H9 (cell line): ENCODE results near the gene NT5C2. TPM values are rescaled to one million over a fixed set of nuclear protein-coding genes. Genes with fewer than 3 reads are reported as not detected.

Source experiments
- DNase-seq: peaks from one replicate; pipeline ENCODE4 v3.0.0-alpha.2; 2017
- H2AFZ ChIP-seq: one replicate; pipeline ENCODE4 v1.6.1; 2013; ENCODE audit warnings: mild to moderate bottlenecking, low read length, control low read depth, moderate library complexity
- H2AK5ac ChIP-seq: 2 replicates; pipeline ENCODE4 v1.6.1; 2013; ENCODE audit warnings: low read length, control low read depth, mixed read lengths; ENCODE audit not compliant: insufficient read length
- H2BK120ac ChIP-seq: one replicate; pipeline ENCODE4 v1.6.1; 2013; ENCODE audit warnings: low read depth, mild to moderate bottlenecking, low read length, control low read depth, inconsistent platforms; ENCODE audit not compliant: poor library complexity, severe bottlenecking
- H2BK12ac ChIP-seq: 2 replicates; pipeline ENCODE4 v1.6.1; 2013; ENCODE audit warnings: low read length, control low read depth, mixed read lengths, low read depth; ENCODE audit not compliant: insufficient read length
- H2BK15ac ChIP-seq: 2 replicates; pipeline ENCODE4 v1.6.1; 2013; ENCODE audit warnings: low read depth, low read length, control low read depth
- H2BK20ac ChIP-seq: one replicate; pipeline ENCODE4 v1.6.1; 2013; ENCODE audit warnings: low read depth, mild to moderate bottlenecking, low read length, control low read depth, inconsistent platforms; ENCODE audit not compliant: poor library complexity, severe bottlenecking
- H2BK5ac ChIP-seq: 2 replicates; pipeline ENCODE4 v1.6.1; 2013; ENCODE audit warnings: low read length, control low read depth, mixed read lengths; ENCODE audit not compliant: insufficient read length
- H3K14ac ChIP-seq: 2 replicates; pipeline ENCODE4 v1.6.1; 2013; ENCODE audit warnings: low read length, control low read depth; ENCODE audit not compliant: insufficient read depth
- H3K18ac ChIP-seq: 2 replicates; pipeline ENCODE4 v1.6.1; 2013; ENCODE audit warnings: low read depth, mild to moderate bottlenecking, mixed read lengths, low read length, control low read depth; ENCODE audit not compliant: insufficient read length
- H3K23ac ChIP-seq: 2 replicates; pipeline ENCODE4 v1.6.1; 2013; ENCODE audit warnings: low read length, control low read depth, mixed read lengths, low read depth; ENCODE audit not compliant: insufficient read length
- H3K23me2 ChIP-seq: 2 replicates; pipeline ENCODE4 v1.6.1; 2013; ENCODE audit warnings: low read depth, mild to moderate bottlenecking, mixed read lengths, low read length, control low read depth; ENCODE audit not compliant: insufficient read length, poor library complexity, severe bottlenecking
- H3K27ac ChIP-seq: 2 replicates; pipeline ENCODE4 v1.5.1; 2013; ENCODE audit warnings: low read length, control low read depth, mixed read lengths, low read depth; ENCODE audit not compliant: insufficient read length
- H3K27me3 ChIP-seq: 2 replicates; pipeline ENCODE4 v1.6.1; 2013; ENCODE audit warnings: low read length, control low read depth, inconsistent platforms; ENCODE audit not compliant: insufficient read depth
- H3K4ac ChIP-seq: 2 replicates; pipeline ENCODE4 v1.6.1; 2013; ENCODE audit warnings: low read depth, mild to moderate bottlenecking, control low read depth, inconsistent platforms, low read length, moderate library complexity
- H3K4me1 ChIP-seq: 2 replicates; pipeline ENCODE4 v1.6.1; 2013; ENCODE audit warnings: low read length, control low read depth, inconsistent platforms; ENCODE audit not compliant: insufficient read depth
- H3K4me2 ChIP-seq: 2 replicates; pipeline ENCODE4 v1.6.1; 2013; ENCODE audit warnings: low read length, control low read depth, mixed read lengths; ENCODE audit not compliant: insufficient read length, insufficient read depth
- H3K56ac ChIP-seq: 2 replicates; pipeline ENCODE4 v1.6.1; 2013; ENCODE audit warnings: low read depth, mild to moderate bottlenecking, mixed read lengths, low read length, control low read depth; ENCODE audit not compliant: insufficient read length
- H3K79me1 ChIP-seq: 2 replicates; pipeline ENCODE4 v1.6.1; 2013; ENCODE audit warnings: low read depth, mild to moderate bottlenecking, moderate library complexity, low read length, control low read depth, inconsistent platforms; ENCODE audit not compliant: insufficient read depth, poor library complexity, severe bottlenecking
- H3K79me2 ChIP-seq: 2 replicates; pipeline ENCODE4 v1.6.1; 2013; ENCODE audit warnings: low read length, control low read depth, inconsistent platforms; ENCODE audit not compliant: insufficient read depth
- H3K9ac ChIP-seq: 2 replicates; pipeline ENCODE4 v1.6.1; 2013; ENCODE audit warnings: low read length, control low read depth, mixed read lengths; ENCODE audit not compliant: insufficient read length; ENCODE audit errors: extremely low read depth
- H3K9me3 ChIP-seq: one replicate; pipeline ENCODE4 v1.6.1; 2013; ENCODE audit warnings: low read depth, low read length, inconsistent platforms; ENCODE audit not compliant: control insufficient read depth
- H3T11ph ChIP-seq: one replicate; pipeline ENCODE4 v1.6.1; 2013; ENCODE audit warnings: mild to moderate bottlenecking, low read length, control low read depth, inconsistent platforms
- H4K20me1 ChIP-seq: one replicate; pipeline ENCODE4 v1.6.1; 2013; ENCODE audit not compliant: control insufficient read depth, insufficient read length, insufficient read depth
- H4K5ac ChIP-seq: 2 replicates; pipeline ENCODE4 v1.6.1; 2013; ENCODE audit warnings: low read depth, mild to moderate bottlenecking, mixed read lengths, low read length, control low read depth; ENCODE audit not compliant: insufficient read length
- H4K8ac ChIP-seq: replicated peaks from 2 replicates; pipeline ENCODE4 v1.6.1; 2013; ENCODE audit warnings: low read length, control low read depth, mixed read lengths, low read depth; ENCODE audit not compliant: insufficient read length
- H4K91ac ChIP-seq: 2 replicates; pipeline ENCODE4 v1.6.1; 2013; ENCODE audit warnings: low read depth, mild to moderate bottlenecking, moderate library complexity, mixed read lengths, low read length, control low read depth; ENCODE audit not compliant: insufficient read length
- H3K27ac Mint-ChIP-seq, 3 experiments: 2 replicates in 2 of 3; 3 replicates in 1 of 3; pipeline ENCODE4 v1.8.0; 2020 to 2021; ENCODE audit warnings: mixed read lengths in 3 of 3, mild to moderate bottlenecking in 1 of 3, moderate library complexity in 1 of 3
- H3K27me3 Mint-ChIP-seq: 2 replicates; pipeline ENCODE4 v1.8.0; 2021; ENCODE audit warnings: low read depth, mild to moderate bottlenecking, moderate library complexity, mixed read lengths
- H3K36me3 Mint-ChIP-seq, 3 experiments: 2 replicates in 2 of 3; 3 replicates in 1 of 3; pipeline ENCODE4 v1.8.0; 2020 to 2021; ENCODE audit warnings: low read depth in 3 of 3, mixed read lengths in 3 of 3; ENCODE audit not compliant: insufficient read depth in 1 of 3
- H3K4me1 Mint-ChIP-seq, 2 experiments: 2 replicates each; pipeline ENCODE4 v1.8.0; 2020; ENCODE audit warnings: mixed read lengths in 2 of 2
- H3K4me3 Mint-ChIP-seq, 2 experiments: 2 replicates in 1 of 2; 3 replicates in 1 of 2; pipeline ENCODE4 v1.8.0; 2020 to 2021; ENCODE audit warnings: mild to moderate bottlenecking in 2 of 2, mixed read lengths in 2 of 2, moderate library complexity in 1 of 2
- H3K9me3 Mint-ChIP-seq, 2 experiments: 2 replicates in 1 of 2; 3 replicates in 1 of 2; pipeline ENCODE4 v1.8.0; 2020; ENCODE audit warnings: mild to moderate bottlenecking in 2 of 2, mixed read lengths in 2 of 2, moderate library complexity in 1 of 2
- CTCF ChIP-seq: fragments of 200-600 bp; sonication (generic); conservative IDR thresholded peaks from 3 replicates; pipeline ENCODE4 v1.8.0; 2021; ENCODE audit warnings: antibody characterized with exemption, mild to moderate bottlenecking
- WGBS: extraction: QIAGEN DNeasy Blood & Tissue Kit; methylation state at CpG from one replicate; pipeline ENCODE4 v1.1.7; 2013; ENCODE audit warnings: missing lambda C conversion rate, low lambda C conversion rate, mixed read lengths; ENCODE audit not compliant: insufficient read length; ENCODE audit errors: extremely low coverage; 5-methylcytosine and 5-hydroxymethylcytosine counted together
- total RNA-seq: library from RNA; stranded (reverse); gene quantifications from 2 replicates; pipeline ENCODE4 v1.2.1, GENCODE V29; 2021

NT5C2 gene
- total RNA-seq, 1 experiment from 2014 or later: 69.6 TPM

- peaks cover 6% of the 10 kb centered on the region; the same call in 1 of the 2 replicates for H3K4me1 ChIP-seq
Measured at GRCh38 chr10:103197903-103198302, 4.8 kb upstream of the NT5C2 start.

More at GRCh38 chr10:103197903-103198302, 4.8 kb upstream of the NT5C2 start:
- DNase-seq: no peak
- no peak overlapping the region for H3K56ac ChIP-seq
- H2AK5ac ChIP-seq: no peak overlapping the region
- no peak overlapping the region for H2BK20ac ChIP-seq
- no peak overlapping the region for H2BK120ac ChIP-seq
- H2BK5ac ChIP-seq: no peak overlapping the region
- no peaks in the 10 kb centered on the region for H3K27me3 ChIP-seq
- no peak overlapping the region for H2AFZ ChIP-seq
- H2BK12ac ChIP-seq: no peak overlapping the region
- H3K27ac ChIP-seq: no peak overlapping the region
- no peak overlapping the region for H3K4me2 ChIP-seq
- no peak overlapping the region for H3K23ac ChIP-seq
- H3T11ph ChIP-seq: no peak overlapping the region
- no CpG with 5 or more reads among the region's 2 CpGs for WGBS
- H4K8ac ChIP-seq: no peak overlapping the region
- no peaks in the 10 kb centered on the region for H4K20me1 ChIP-seq
- Mint-ChIP-seq H3K4me3 (no peak overlapping the region), H3K4me1 (peaks cover 30 to 33% of the 10 kb centered on the region in 2 experiments), H3K27ac (peak overlapping the region in 1 of 3 experiments; percentile 25; a peak in 2 of 7 replicates), H3K9me3 (no peaks in the 10 kb centered on the region), H3K27me3 (peaks cover 12% of the 10 kb centered on the region), H3K36me3 (no peaks in the 10 kb centered on the region)
- no peak overlapping the region for H2BK15ac ChIP-seq
- no peak overlapping the region for H3K18ac ChIP-seq
- H3K79me1 ChIP-seq: no peaks in the 10 kb centered on the region
- peaks cover 2% of the 10 kb centered on the region for H3K23me2 ChIP-seq
- no peaks in the 10 kb centered on the region for H3K79me2 ChIP-seq
- H4K5ac ChIP-seq: no peak overlapping the region
- H3K9ac ChIP-seq: no peak overlapping the region
- H3K14ac ChIP-seq: no peak overlapping the region
- no peaks in the 10 kb centered on the region for H3K9me3 ChIP-seq
- H4K91ac ChIP-seq: no peak overlapping the region
- no peak for TF ChIP-seq CTCF
- H3K4ac ChIP-seq: no peak overlapping the region
